Bronchial epithelial cell (primary cell): ENCODE data around the gene PLD1. TPM values are rescaled to one million over a fixed set of nuclear protein-coding genes. Genes with fewer than 3 reads are reported as not detected.
"Not testable (repeated sequence)": the region's sequence is repeated elsewhere in the genome, so short reads cannot be mapped to it uniquely, and the experiment has no call there.

Experiments used
- DNase-seq: peaks from one replicate; pipeline ENCODE4 v3.0.0-alpha.2; 2010; ENCODE audit warnings: low read depth
- FAIRE-seq: peaks from 2 replicates; lab custom pipeline; 2011; peaks lifted over from hg19 to GRCh38; lab: Jason Lieb, UNC
- H3K27me3 ChIP-seq: 2 replicates; pipeline ENCODE4 v1.5.1; 2011; ENCODE audit warnings: low read length; ENCODE audit not compliant: control insufficient read depth, insufficient read depth
- H3K36me3 ChIP-seq: 2 replicates; pipeline ENCODE4 v1.5.1; 2011; ENCODE audit warnings: low read length; ENCODE audit not compliant: control insufficient read depth, insufficient read depth
- H3K4me3 ChIP-seq: 2 replicates; pipeline ENCODE4 v1.5.1; 2011; ENCODE audit warnings: mild to moderate bottlenecking, low read depth, low read length, control low read depth
- CTCF ChIP-seq: IDR thresholded peaks from 2 replicates; pipeline ENCODE4 v1.5.1; 2011; ENCODE audit warnings: mild to moderate bottlenecking, moderate library complexity, low read length, control low read depth, inconsistent platforms; ENCODE audit not compliant: insufficient read depth, severe bottlenecking
- total RNA-seq: library from RNA; depleted of rRNA; stranded (reverse); fragments of >200 nt; gene quantifications from 2 replicates; pipeline ENCODE4 v1.2.1, GENCODE V29; 2014

Gene PLD1
- total RNA-seq, result 10.5 and 20.0 TPM in 2 replicates

DNA sequence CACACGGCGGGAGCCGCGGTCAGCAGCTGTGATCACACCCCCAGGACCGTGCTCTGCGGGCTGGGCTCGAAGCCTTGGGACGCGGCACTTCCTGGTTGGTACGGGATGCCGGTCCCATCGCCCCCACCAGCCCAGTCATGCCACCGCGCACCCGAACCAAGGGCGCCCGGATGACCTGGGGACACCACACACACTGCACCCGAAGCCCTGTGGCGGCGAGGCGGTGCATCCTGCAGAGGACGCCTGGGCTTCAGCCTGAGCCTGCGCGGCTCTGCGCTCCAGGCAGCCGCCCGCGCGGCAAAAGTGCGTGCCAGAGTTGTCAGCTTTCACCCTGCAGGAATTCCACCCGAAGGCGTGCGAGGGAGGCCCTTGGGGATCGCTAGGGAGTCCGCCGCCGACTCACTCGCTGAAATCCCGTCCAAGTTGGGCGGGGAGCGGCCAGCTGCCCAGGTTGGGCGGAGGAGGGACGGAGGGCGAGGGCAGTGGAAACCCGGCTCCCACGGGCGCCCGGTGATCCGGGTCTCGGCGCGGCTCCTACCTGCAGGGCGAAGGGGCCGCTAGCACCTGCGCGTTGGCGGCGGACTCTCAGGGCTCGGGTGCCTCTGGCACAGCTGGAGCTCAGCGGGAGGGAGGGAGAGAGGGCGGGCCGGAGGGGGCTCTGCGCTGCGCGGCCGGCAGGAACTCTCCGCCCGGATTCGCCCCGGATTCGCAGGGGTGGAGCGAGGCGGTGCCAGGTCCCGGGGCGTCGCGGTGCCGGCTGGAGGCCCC is at the start of gene PLD1:
Gene PLD1 (minus strand): TSS at position 623 of the 768 bp plus-strand sequence. CDS start 72,432 bp downstream, outside the sequence.
- Histone ChIP-seq H3K4me3 (peak within 1 kb of the TSS; percentile 53), H3K36me3 (no peaks in the 10 kb centered on the region), H3K27me3 (no peaks in the 10 kb centered on the region)
- TF ChIP-seq CTCF, result no peak
- no peak for FAIRE-seq
- peak; percentile 74 for DNase-seq

DNA sequence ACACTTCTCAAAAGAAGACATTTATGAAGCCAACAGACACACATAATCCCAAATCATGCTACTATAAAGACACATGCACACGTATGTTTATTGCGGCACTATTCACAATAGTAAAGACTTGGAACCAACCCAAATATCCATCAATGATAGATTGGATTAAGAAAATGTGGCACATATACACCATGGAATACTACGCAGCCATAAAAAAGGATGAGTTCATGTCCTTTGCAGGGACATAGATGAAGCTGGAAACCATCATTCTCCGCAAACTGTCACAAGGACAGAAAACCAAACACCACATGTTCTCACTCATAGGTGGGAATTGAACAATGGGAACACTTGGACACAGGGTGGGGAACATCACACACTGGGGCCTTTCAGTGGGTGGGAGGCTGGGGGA is 48.5 kb upstream of the PLD1 start:
- not testable (repeated sequence) for DNase-seq, H3K4me3 ChIP-seq, H3K36me3 ChIP-seq, H3K27me3 ChIP-seq, FAIRE-seq

- no peak for TF ChIP-seq CTCF
- DNase-seq (no peak), FAIRE-seq (no peak)
Measured at GRCh38 chr3:171854649-171855305, 44.5 kb upstream of the PLD1 start.

GRCh38 chr3:171851660-171852058 is 41.4 kb upstream of the PLD1 start:
- FAIRE-seq (no peak), DNase-seq (no peak)
- TF ChIP-seq CTCF, result no peak
- Histone ChIP-seq H3K4me3 (no peak overlapping the region), H3K27me3 (no peaks in the 10 kb centered on the region), H3K36me3 (no peaks in the 10 kb centered on the region)

More at GRCh38 chr3:171854649-171855305, 44.5 kb upstream of the PLD1 start:
- Histone ChIP-seq H3K36me3 (no peaks in the 10 kb centered on the region), H3K4me3 (no peak overlapping the region), H3K27me3 (no peaks in the 10 kb centered on the region)

DNA sequence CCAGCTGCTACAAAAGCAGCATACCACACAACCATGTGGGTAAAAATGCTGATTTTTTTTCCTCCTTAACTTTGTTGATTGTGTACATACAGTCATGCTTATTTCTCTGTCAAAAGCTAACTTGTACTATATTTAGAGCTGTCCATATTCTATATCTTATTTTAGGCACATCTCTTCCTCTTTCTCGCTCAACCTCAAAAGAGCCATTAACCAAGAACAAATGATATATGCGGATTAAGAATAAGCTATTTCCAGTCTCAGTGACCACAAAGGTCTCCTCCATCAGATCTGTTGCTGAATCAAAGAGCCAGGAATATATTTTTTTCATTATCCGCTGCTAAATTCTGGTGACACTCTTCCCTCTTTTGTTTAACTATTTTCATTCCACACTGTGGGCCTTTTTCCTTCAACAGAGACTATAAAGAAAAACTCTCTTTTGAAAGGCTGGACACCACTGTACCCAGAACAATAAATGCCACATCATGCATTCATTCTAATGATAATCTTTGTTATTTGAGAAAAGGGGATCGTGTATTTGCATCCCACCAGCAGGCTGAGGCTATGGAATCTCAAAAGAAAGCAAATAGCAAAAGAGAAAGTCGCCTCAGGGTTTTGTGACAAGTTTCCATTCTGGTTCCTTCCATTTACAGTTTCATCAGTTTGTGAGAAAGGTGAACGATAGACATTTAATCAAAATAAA is 40.8 kb upstream of the PLD1 start:
- no peak for FAIRE-seq

More for the DNA sequence above, 40.8 kb upstream of the PLD1 start:
- H3K4me3 ChIP-seq, result no peak overlapping the region
- no peak for DNase-seq
- no peaks in the 10 kb centered on the region for H3K27me3 ChIP-seq
- H3K36me3 ChIP-seq, result no peaks in the 10 kb centered on the region
- no peak for TF ChIP-seq CTCF
